HepG2 (cell line): ENCODE data around the gene PPP1R12B. TPM values are rescaled to one million over a fixed set of nuclear protein-coding genes. Genes with fewer than 3 reads are reported as not detected.
"Not testable (repeated sequence)": the region's sequence is repeated elsewhere in the genome, so short reads cannot be mapped to it uniquely, and the experiment has no call there.

ENCODE experiments used
- ATAC-seq: fragments of 200-7000 bp; cut with Tn5 transposase; 3 replicates; pipeline ENCODE4 v1.9.1; 2020; ENCODE audit warnings: mild to moderate bottlenecking, moderate library complexity
- BruUV-seq: library from RNA; stranded (reverse); fragments of 400-500 nt; replicated peaks from 2 replicates; lab custom pipeline; 2021; lab: Mats Ljungman, UMichigan
- CTCF ChIA-PET: fragments of 300-600 bp; formaldehyde crosslinking; extraction: SDS; loops from one replicate; lab custom pipeline; 2021; ENCODE audit warnings: low total read pairs, inconsistent platforms, low intra/inter-chr PET ratio; lab: Yijun Ruan, JAX
- POLR2A ChIA-PET: fragments of 350-600 bp; sonication (Branson Sonifier 250); formaldehyde crosslinking; loops from one replicate; lab custom pipeline; 2020; ENCODE audit warnings: antibody characterized with exemption, inconsistent platforms; lab: Yijun Ruan, JAX
- DNase-seq: peaks from one replicate; pipeline ENCODE4 v3.0.0-alpha.2; 2015; ENCODE audit warnings: low spot score
- FAIRE-seq: peaks from 3 replicates; lab custom pipeline; 2011; peaks lifted over from hg19 to GRCh38; lab: Jason Lieb, UNC
- H2AFZ ChIP-seq: one replicate; pipeline ENCODE4 v1.6.1; 2011; ENCODE audit warnings: low read length, inconsistent platforms
- H3K27ac ChIP-seq: fragments of 300-600 bp; 3 replicates; pipeline ENCODE4 v1.8.0; 2011; ENCODE audit warnings: mixed run types, mild to moderate bottlenecking, mixed read lengths, low read length, inconsistent platforms; ENCODE audit not compliant: insufficient read depth; ENCODE audit errors: extremely low read length
- H3K27me3 ChIP-seq, 2 experiments: fragments of 200-600 bp in 1 of 2; 2 replicates in 1 of 2; 3 replicates in 1 of 2; pipeline versions ENCODE4 v1.6.0 to v1.8.0; 2011; ENCODE audit warnings: low read length in 2 of 2, mild to moderate bottlenecking in 2 of 2, moderate library complexity in 2 of 2, inconsistent platforms in 1 of 2; ENCODE audit not compliant: insufficient read depth in 2 of 2, control insufficient read depth in 1 of 2
- H3K36me3 ChIP-seq, 2 experiments: fragments of 200-600 bp in 1 of 2; replicated peaks in 1 of 2; 2 replicates in 1 of 2; 3 replicates in 1 of 2; pipeline versions ENCODE4 v1.5.1 to v1.8.0; 2011; ENCODE audit warnings: low read length in 2 of 2, inconsistent platforms in 1 of 2; ENCODE audit not compliant: insufficient read depth in 2 of 2, control insufficient read depth in 1 of 2
- H3K4me1 ChIP-seq: 2 replicates; pipeline ENCODE4 v1.5.1; 2012; ENCODE audit warnings: low read length, inconsistent platforms; ENCODE audit not compliant: insufficient read depth
- H3K4me2 ChIP-seq: 2 replicates; pipeline ENCODE4 v1.6.0; 2011; ENCODE audit warnings: low read depth, low read length, inconsistent platforms
- H3K4me3 ChIP-seq, 3 experiments: fragments of 200-600 bp in 1 of 3; sonication (generic), shearing (Covaris generic) in 1 of 3; replicated peaks in 1 of 3; 2 replicates each; pipeline ENCODE4 v1.5.1; 2011 to 2016; ENCODE audit warnings: low read length in 3 of 3, inconsistent platforms in 2 of 3, low read depth in 2 of 3, mild to moderate bottlenecking in 2 of 3, control low read depth in 1 of 3, mixed read lengths in 1 of 3; ENCODE audit not compliant: insufficient read depth in 1 of 3
- H3K79me2 ChIP-seq: one replicate; pipeline ENCODE4 v1.6.1; 2011; ENCODE audit warnings: low read length, inconsistent platforms; ENCODE audit not compliant: insufficient read depth
- H3K9ac ChIP-seq: 2 replicates; pipeline ENCODE4 v1.6.0; 2011; ENCODE audit warnings: mild to moderate bottlenecking, low read depth, low read length, inconsistent platforms; ENCODE audit not compliant: insufficient read depth
- H3K9me3 ChIP-seq: 2 replicates; pipeline ENCODE4 v1.5.1; 2012; ENCODE audit warnings: mild to moderate bottlenecking, low read length
- H4K20me1 ChIP-seq: 2 replicates; pipeline ENCODE4 v1.6.0; 2011; ENCODE audit warnings: inconsistent platforms, mild to moderate bottlenecking, low read length, moderate library complexity; ENCODE audit not compliant: insufficient read depth
- HIVEP1 ChIP-seq: sonication (generic); formaldehyde crosslinking; IDR thresholded peaks from 2 replicates; pipeline ENCODE4 v1.4.0; 2020; ENCODE audit warnings: mild to moderate bottlenecking, missing genetic modification reagents
- MBNL3 ChIP-seq: fragments of 250-450 bp; sonication (Bioruptor Pico); conservative IDR thresholded peaks from 2 replicates; pipeline ENCODE4 v1.8.0; 2022; ENCODE audit warnings: mild to moderate bottlenecking, inconsistent platforms
- RXRB ChIP-seq: IDR thresholded peaks from 2 replicates; pipeline ENCODE4 v1.6.1; 2016; ENCODE audit warnings: borderline replicate concordance, missing genetic modification reagents, missing compliant biosample characterization
- SAFB2 ChIP-seq: sonication (generic); formaldehyde crosslinking; IDR thresholded peaks from 2 replicates; pipeline ENCODE4 v1.5.1; 2020; ENCODE audit warnings: missing genetic modification reagents, low read depth, mild to moderate bottlenecking, borderline replicate concordance
- ZC3H13 ChIP-seq: sonication (generic); formaldehyde crosslinking; IDR thresholded peaks from 2 replicates; pipeline ENCODE4 v1.8.1; 2023; ENCODE audit warnings: mild to moderate bottlenecking, missing genetic modification reagents, moderate library complexity
- ZNF24 ChIP-seq: fragments of 450-650 bp; IDR thresholded peaks from 2 replicates; pipeline ENCODE4 v1.6.1; 2017; ENCODE audit warnings: antibody characterized with exemption, mild to moderate bottlenecking
- ZNF550 ChIP-seq: sonication (generic); formaldehyde crosslinking; IDR thresholded peaks from 2 replicates; pipeline ENCODE4 v1.4.0; 2020; ENCODE audit warnings: mild to moderate bottlenecking, missing genetic modification reagents, borderline replicate concordance
- WGBS: methylation state at CpG from one replicate; pipeline ENCODE4 v1.1.6; 2017; ENCODE audit warnings: low lambda C conversion rate; 5-methylcytosine and 5-hydroxymethylcytosine counted together
- in situ Hi-C: cut with HindIII; loops from 2 replicates; pipeline ENCODE4 v1.10.0; 2017; ENCODE audit warnings: low pct_unique_long_range_greater_than_20kb; ENCODE audit not compliant: extremely low pct_ligation_motif_present
- intact Hi-C: fragments of 100-400 bp; cut with micrococcal nuclease; formaldehyde crosslinking; loops from one replicate; pipeline ENCODE4 v1.10.0; 2022; ENCODE audit not compliant: unreplicated experiment
- polyA plus RNA-seq, 8 experiments: library from polyadenylated mRNA; depleted of rRNA in 3 of 8; stranded (reverse) in 7 of 8; unstranded in 1 of 8; fragments of >200 nt; fragmentation: Illumina TruSeq in 4 of 8; extraction: Trizol in 4 of 8; gene quantifications; 2 replicates each; pipeline versions ENCODE4 v1.2.1 to v1.2.3, GENCODE V29; 2011 to 2016; ENCODE audit warnings: low read depth in 4 of 8, missing spikeins in 1 of 8, mixed read lengths in 1 of 8; ENCODE audit not compliant: insufficient read depth in 1 of 8
- total RNA-seq, 5 experiments: library from RNA; depleted of rRNA; stranded (reverse); fragments of >200 nt; fragmentation: Illumina TruSeq; extraction: Trizol; gene quantifications; 2 replicates each; pipeline ENCODE4 v1.2.3, GENCODE V29; 2016; ENCODE audit warnings: low read depth in 1 of 5

The PPP1R12B gene
- total and polyA plus RNA-seq, 2 of the 13 experiments (the other 11 are each of a cell fraction or from before 2014, with no cell fraction given): 12.0 to 13.6 TPM

GRCh38 chr1:202580619-202581018, 232.1 kb downstream of the PPP1R12B start:
- POLR2A ChIA-PET: no interaction called here
- intact Hi-C loops: no loop called here
- Histone ChIP-seq H3K4me2 (no peak overlapping the region), H4K20me1 (no peaks in the 10 kb centered on the region), H3K27me3 (no peaks in the 10 kb centered on the region), H3K9ac (no peak overlapping the region), H3K27ac (no peak overlapping the region), H3K36me3 (peaks cover 2 to 15% of the 10 kb centered on the region in 2 experiments; a peak in 3 of 5 replicates), H3K4me1 (peaks cover 25% of the 10 kb centered on the region), H2AFZ (no peak overlapping the region), H3K79me2 (no peaks in the 10 kb centered on the region), H3K9me3 (no peaks in the 10 kb centered on the region), H3K4me3 (no peak overlapping the region)
- CTCF ChIA-PET: no interaction called here
- 82% methylated on average over 1 of the region's 1 CpG for WGBS
- ATAC-seq: no peak
- TF ChIP-seq RXRB (CRISPR knock-in tag): no peak
- TF ChIP-seq HIVEP1: no peak
- TF ChIP-seq MBNL3 (CRISPR knock-in tag): no peak
- TF ChIP-seq ZC3H13 (CRISPR knock-in tag): no peak
- TF ChIP-seq ZNF550 (CRISPR knock-in tag): no peak
- TF ChIP-seq ZNF24: no peak
- TF ChIP-seq SAFB2 (CRISPR knock-in tag): no peak
- no TSS peak for BruUV-seq
- no peak for FAIRE-seq
- in situ Hi-C loops: no loop called here
- DNase-seq: no peak

GRCh38 chr1:202582350-202582749, 233.9 kb downstream of the PPP1R12B start:
- FAIRE-seq, H3K27ac ChIP-seq, H3K27me3 ChIP-seq, H2AFZ ChIP-seq, in situ Hi-C loops, H3K79me2 ChIP-seq, DNase-seq, POLR2A ChIA-PET, ATAC-seq, BruUV-seq, H3K4me2 ChIP-seq, H4K20me1 ChIP-seq, CTCF ChIA-PET, H3K4me3 ChIP-seq, H3K9ac ChIP-seq, H3K9me3 ChIP-seq, intact Hi-C loops: not testable (repeated sequence)
- H3K4me1 ChIP-seq: peaks cover 25% of the 10 kb centered on the region
- peaks cover 2 to 15% of the 10 kb centered on the region in 2 experiments; a peak in 3 of 5 replicates for H3K36me3 ChIP-seq
- 97% methylated on average over 5 of the region's 5 CpGs for WGBS
